ENCODE data around the gene ATG5. TPM values are rescaled to one million over a fixed set of nuclear protein-coding genes. Genes with fewer than 3 reads are reported as not detected.
"Not testable (repeated sequence)": the region's sequence is repeated elsewhere in the genome, so short reads cannot be mapped to it uniquely, and the experiment has no call there.

Gene ATG5
- polyA plus RNA-seq, 3 donors, result 9.8 to 18.6 (median 11.8) TPM

DNA sequence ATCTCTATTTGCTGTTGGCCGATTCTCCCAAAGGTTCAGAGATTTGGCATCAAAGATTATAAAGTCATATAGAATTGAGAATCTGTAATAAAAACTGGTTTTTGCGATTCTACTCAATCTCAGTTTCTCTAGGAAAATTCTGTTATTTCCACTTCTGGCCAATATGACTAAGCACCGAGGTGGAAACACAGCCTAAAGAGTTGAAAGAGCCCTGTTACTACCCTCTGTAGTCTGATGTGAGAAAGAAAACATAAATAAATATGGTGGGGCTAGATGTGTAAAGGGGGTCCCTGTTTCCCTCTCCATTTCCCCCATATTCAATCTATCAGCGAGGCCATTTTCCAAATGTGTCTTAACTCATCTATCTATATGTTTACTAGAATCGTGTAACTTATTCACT is 156.0 kb downstream of the ATG5 start:
- no peak overlapping the region for H3K27ac ChIP-seq (ENCODE audit: low read depth, low read length)
- 95 to 96% (median 96%) methylated on average over 5 of the region's 5 CpGs for WGBS, 3 donors

DNA sequence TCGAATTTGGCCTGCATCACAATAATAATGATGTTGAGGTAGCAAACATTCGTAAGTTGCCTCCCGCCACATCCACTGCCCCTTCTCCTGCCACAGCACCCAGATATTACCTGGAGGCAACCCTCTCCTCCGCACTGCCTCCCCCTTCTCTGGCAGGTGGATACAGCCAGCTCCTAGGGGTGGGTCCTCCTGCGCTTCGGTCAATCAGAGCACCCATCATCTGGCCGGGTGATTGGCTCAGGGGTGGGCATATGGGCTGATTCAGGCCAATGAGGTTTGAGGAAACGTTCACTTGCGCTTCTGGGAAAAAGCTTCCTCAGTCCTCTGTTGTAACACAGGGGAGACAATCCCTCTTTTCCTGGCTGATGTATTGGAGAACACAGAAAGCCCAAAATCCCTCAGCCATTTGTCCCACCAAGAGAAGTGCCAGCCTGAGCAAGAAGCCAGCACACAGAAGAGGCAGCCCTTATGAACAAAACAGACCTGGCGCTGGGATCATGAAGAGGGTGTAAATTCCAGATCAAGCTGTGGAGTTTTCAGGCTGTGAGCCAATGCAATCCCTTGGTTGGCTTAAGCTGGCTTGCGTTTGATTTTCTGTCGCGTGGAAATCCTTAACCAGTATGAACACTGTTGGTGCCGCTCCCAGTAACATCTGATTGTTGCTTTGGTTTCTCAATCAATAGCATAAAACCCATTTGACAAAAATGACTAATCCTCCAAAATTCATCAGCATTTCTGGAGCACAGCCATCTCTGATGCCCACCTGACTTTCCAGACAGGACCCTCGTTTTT is 157.3 kb downstream of the ATG5 start:
- 90 to 94% (median 92%) methylated on average over 15 of the region's 15 CpGs for WGBS, 3 donors
- H3K27ac ChIP-seq (ENCODE audit: low read depth, low read length), result no peak overlapping the region

DNA sequence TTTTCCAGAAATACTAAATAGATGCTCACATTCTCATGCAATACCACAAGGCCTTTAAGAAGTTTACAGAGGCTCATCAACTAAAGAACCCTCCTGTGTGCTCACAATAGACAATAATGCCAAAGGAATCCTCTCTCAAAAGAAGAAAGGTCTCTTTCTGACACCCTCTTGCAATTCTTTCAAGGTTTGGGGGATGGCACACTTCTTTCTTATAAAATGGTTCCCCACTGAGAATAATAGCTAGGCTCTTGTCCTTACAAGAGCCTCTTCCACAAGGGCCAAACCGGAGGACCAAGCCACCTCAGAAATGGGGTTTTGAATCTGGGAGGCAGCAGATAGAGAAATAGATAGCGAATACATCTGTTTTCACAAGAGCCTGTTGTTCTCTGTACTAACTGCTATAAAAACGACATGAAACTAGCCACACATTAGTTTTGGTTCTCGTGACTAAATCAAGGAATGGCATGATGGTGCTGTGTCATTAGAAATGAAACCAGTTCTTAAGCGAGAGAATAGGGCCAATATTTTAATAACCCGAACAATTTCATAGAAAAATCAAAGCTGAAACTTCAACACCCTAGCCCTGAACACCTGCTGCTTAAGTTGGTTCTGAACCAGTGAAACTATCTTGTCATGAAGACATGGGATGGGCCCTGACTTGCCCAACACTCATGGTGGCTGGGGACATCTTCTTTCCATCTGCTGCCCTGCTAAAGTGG is 158.3 kb downstream of the ATG5 start:
- 73 to 90% (median 80%) methylated on average over 6 of the region's 6 CpGs for WGBS, 3 donors
- H3K27ac ChIP-seq (ENCODE audit: low read depth, low read length), result no peak overlapping the region

DNA sequence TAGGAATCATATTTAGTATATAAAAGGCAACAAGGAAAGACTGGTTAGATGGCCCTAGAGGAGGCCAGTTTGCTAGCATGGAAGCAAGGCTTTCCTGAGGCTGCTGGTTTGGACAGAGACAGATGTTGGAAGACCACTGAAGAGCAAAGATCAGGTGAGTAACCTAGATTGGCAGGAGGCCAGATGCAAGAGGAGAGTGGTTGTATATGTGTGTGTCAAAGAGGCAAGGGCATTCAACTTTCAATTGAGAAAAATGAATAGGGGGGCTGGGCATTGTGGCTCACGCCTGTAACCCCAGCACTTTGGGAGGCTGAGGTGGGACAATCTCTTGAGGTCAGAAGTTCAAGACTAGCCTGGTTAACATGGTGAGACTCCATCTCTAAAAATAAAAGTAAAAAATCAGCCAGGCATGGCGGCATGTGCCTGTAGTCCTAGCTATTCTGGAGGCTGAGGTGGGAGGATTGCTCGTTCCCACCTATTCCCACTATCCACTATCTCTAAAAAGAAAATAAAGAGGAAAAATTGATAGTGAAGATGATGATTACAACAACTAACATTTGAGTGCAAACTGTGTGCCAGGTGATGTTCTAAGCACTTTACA is 159.6 kb downstream of the ATG5 start:
- no peak overlapping the region for H3K27ac ChIP-seq (ENCODE audit: low read depth, low read length)
- 95 to 100% (median 98%) methylated on average over 3 of the region's 3 CpGs for WGBS, 3 donors

DNA sequence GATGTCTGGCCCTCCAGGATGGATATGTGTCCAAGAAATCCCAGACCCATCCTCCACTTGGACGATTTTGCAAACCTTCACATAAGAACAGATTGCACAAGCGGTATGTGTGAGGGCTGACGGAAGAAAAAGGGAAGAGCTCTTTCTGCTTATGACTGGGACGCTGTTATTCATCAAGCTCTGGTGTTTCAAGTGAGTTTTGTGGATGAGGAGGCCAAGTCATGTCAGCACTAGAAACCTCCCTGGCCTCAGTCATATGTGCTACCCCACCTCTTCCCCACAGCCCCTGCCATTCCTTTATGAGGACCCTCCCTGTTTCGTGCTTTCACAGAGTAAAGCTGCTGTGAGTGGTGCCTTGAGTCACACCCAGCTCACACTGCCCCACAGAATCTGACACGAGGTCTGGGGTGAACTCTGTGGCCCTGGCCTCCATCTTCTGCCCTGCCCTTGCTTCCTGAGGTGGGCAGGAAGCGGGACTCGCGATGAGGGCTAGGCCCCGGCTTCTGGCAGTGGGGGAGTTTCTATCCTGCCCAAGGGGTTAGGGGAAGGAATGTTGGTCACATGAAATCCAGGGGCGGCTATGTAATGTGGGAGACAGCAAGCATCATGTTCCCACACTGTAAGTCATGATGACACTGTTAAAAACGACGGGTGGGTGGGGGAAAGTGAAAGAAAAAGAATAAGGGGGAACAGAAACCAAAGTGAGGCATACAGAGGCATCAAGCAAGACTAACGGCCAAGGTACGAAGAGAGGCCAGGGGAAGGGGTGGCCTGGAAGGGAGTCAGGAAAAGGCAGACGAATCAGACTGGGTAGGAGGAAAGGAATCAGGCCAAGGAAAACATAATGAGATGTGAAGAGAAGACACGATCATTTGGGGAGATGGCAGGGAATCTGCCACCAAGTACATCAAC is 161.3 kb downstream of the ATG5 start:
- WGBS, 3 donors, result 36 to 73% (median 43%) methylated on average over 17 of the region's 17 CpGs
- peak overlapping the region; percentile 62 for H3K27ac ChIP-seq (ENCODE audit: low read depth, low read length)

DNA sequence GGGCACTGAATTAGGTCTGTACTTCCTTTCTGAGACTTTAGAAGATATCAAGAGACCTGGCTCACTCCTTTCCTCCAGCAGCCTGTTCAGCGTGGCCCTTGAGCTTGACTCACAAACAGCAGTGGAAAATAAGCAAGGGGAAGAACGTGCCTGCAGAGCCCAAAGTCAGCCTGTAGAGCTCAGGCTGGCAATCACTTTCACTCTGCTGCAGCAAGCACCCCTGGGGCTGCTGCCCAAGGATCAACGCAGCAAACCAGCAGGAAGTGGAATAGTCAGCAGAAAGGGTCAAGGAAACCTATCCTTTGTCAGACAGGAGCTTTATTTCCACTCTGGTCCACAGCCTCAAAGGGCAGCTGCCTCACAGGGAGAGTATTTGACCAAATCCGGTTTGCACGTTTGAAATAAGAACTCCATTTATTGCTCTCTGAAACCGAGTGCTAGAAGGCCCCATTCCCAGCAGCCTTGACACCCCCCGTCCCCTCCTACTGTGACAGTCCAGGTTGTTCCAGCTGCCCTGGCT is 162.1 kb downstream of the ATG5 start:
- 17 to 43% (median 26%) methylated on average over 7 of the region's 7 CpGs for WGBS, 3 donors
- no peak overlapping the region for H3K27ac ChIP-seq (ENCODE audit: low read depth, low read length)

DNA sequence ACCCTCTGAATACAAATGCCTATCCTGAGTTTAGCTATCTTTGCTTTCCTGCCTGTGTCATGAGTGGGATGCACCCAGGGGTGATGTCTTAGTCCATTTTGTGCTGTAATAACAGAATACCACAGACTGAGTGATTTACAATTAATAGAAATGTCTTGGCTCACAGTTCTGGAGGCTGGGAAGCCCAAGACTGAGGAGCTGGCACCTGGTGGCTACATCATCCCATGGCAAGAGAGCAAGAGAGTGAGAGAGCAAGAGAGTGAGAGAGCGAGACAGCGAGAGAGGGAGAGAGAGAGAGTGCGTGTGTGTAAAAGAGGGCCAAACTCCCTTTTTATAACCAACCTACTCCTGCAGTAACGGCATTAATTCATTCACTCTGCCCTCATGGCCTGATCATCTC is 162.6 kb downstream of the ATG5 start:
- WGBS, 3 donors, result 80 to 96% (median 95%) methylated on average over 4 of the region's 4 CpGs
- no peak overlapping the region for H3K27ac ChIP-seq (ENCODE audit: low read depth, low read length)

DNA sequence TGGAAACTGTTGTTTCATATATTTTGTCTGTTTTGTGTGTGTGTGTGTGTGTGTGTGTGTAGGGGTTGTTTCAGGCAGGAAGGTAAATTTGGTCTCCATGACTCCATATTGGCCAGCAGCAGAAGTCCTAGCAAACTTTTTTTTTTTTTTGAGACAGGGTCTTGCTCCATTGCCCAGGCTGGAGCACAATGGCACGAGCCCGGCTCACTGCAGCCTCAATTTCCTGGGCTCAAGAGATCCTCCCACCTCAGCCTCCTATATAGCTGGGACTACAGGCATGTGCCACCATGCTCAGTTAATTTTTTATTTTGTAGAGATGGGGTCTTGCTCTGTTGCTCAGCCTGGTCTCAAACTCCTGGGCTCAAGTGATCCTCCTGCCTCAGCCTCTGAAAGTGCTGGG is 163.7 kb downstream of the ATG5 start:
- H3K27ac ChIP-seq (ENCODE audit: low read depth, low read length), result no peak overlapping the region
- 96 to 100% (median 97%) methylated on average over 2 of the region's 2 CpGs for WGBS, 3 donors

DNA sequence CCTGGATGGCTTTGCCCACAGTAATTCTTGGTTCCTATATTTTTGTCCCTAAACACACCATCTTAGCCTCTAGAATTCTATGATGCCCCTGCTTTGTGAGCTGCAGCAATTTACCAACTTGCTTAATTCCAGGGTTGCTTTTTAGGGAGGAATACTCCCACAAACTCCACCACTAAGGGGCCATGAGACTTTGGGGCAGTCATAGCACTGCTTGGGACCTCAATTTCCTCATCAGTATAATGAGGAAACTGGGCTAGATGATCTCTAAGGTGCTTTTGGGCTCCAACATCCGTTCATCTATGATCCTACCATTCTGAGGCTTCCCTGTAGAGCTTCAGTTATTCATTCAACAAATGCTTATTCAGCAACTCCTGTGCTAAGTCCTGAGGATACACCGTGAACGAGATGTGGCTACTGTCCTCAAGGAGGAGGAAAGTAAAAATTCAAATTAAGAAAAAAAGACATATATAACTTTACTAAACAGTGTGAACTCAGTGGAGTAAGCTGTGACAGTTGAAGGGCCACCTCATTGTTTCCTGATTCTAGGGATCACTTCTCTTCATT is 164.2 kb downstream of the ATG5 start:
- no peak overlapping the region for H3K27ac ChIP-seq (ENCODE audit: low read depth, low read length)
- WGBS, 3 donors, result 88 to 96% (median 94%) methylated on average over 3 of the region's 3 CpGs

DNA sequence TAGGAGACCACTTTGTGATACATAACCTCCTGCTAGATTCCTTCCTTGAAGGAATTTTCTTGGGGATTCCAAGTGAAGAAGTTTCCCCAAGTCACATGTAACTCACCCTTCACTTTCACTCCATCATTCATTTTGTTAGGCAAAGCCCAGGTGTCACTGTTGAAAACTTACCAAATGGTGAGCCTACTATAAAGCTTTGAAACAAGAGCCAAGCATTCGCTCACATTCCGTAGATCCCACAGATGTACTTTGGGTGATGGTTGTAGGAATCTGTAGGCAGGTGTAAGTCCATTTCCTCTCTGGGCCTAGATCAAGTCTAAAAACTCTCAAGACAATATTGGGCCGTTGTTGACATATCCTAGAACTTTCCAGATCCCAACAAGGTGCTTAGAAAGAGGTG is 165.4 kb downstream of the ATG5 start:
- no peak overlapping the region for H3K27ac ChIP-seq (ENCODE audit: low read depth, low read length)
- WGBS, 3 donors, result 85 to 95% (median 87%) methylated on average over 3 of the region's 3 CpGs

DNA sequence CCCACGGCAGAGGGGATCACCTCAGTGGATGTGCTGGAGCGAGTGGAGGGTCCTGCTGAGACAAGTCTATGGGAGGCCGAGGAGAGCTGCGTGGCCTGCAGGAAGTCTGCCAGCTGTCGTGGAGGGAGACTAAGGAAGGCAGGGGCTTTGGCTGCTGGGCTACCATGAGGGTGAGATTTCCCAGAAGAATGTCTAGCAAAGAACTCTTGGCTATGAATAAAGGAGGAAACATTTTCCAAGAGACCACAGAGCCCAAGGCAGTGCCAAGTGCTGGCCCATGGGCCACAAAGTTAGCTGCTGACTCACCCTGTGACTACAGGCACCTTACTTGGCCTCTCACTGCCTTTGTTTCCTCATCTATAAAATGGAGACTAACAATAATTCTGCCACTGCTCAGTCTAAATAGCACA is 166.0 kb downstream of the ATG5 start:
- WGBS, 3 donors, result 81 to 89% (median 82%) methylated on average over 5 of the region's 5 CpGs
- no peak overlapping the region for H3K27ac ChIP-seq (ENCODE audit: low read depth, low read length)

DNA sequence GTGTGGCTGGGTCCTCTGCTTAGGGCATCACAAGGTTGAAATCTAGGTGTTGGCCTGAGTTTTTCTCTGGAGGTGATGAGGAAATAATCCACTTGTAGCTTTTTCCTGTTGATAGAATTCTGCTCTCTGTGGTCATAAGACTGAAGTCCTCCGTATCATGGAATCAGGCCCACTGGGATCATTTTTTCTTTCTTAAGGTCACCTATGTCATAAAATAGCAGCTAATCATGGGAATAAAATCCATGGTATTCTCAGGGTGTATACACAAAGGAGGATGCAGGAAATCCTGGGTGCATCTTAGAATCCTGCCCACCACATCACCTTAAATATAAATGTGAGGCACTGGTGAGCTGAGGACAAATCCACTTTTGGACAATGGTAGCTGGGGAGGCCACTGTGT is 166.7 kb downstream of the ATG5 start:
- 26 to 95% (median 88%) methylated on average over 1 of the region's 1 CpG for WGBS, 3 donors
- no peak overlapping the region for H3K27ac ChIP-seq (ENCODE audit: low read depth, low read length)

DNA sequence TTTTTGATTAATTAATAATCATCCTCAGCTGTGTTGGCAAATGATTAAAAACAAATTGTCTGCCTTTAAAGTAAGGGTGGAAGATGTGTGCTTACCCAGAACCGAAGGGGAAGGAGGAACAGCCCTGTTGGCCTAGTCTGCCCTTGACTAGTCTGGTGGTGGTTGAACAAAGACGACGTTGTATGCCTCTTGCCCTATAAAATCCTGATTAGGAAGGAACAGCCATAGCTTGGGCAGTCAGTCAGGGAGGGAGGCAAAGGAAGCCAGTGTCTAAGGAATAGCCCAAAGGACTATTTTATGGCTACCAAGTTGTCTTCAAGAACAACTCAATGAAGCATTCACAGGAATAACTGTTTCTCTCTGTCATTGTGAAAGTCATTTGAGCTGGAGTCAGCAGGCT is 168.7 kb downstream of the ATG5 start:
- no peak overlapping the region for H3K27ac ChIP-seq (ENCODE audit: low read depth, low read length)
- WGBS, 3 donors, result 43 to 73% (median 54%) methylated on average over 3 of the region's 3 CpGs

DNA sequence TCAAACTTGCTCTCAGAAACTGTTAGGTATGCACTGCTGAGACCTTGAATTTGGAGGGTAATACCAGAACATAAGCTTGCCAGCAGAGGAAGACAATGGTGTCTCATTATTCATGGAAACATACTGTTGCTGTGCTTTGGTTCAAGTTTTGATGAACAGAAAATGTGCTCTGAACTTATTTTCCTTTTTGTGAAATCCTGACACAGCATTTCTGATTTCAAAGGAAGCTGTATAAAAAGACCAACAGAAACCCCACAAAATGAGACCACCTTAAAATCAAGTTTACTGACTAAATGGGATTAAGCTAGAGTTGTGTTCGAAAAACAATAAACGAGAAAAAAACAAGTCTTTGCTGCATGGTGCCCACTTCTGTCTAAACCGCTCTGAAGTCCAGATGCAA is 169.1 kb downstream of the ATG5 start:
- no peak overlapping the region for H3K27ac ChIP-seq (ENCODE audit: low read depth, low read length)
- WGBS, 3 donors, result 79 to 88% (median 87%) methylated on average over 3 of the region's 3 CpGs

DNA sequence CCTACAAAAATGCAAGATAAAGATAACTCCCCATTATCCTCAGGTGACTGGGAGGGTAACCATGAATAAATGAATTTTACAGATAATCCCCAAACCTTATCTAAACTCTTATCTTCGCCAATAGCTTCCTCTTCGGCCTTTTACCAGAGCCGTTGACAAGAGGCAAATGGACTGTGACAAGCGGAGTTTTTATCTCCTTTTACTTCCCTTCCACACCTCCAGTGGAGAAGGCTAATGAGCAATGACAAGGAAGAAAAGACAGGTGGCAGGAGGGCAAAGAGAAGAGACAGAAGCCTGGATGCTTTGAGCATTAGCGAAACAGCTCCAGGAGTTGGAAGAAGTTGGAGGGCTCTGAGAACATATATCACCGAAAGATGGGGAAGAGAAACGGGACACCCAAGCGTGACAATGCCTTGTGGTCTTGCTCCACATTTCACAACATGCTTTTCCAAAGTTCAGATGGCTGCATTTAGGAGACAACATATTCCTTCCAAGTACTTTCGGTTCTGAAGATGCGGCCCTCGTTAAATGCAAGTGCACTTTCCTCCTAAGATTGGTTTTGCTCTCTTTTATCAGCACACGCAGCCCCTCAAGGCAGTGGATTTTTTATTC is 170.2 kb downstream of the ATG5 start:
- 79 to 81% (median 81%) methylated on average over 12 of the region's 12 CpGs for WGBS, 3 donors
- H3K27ac ChIP-seq (ENCODE audit: low read depth, low read length), result no peak overlapping the region

DNA sequence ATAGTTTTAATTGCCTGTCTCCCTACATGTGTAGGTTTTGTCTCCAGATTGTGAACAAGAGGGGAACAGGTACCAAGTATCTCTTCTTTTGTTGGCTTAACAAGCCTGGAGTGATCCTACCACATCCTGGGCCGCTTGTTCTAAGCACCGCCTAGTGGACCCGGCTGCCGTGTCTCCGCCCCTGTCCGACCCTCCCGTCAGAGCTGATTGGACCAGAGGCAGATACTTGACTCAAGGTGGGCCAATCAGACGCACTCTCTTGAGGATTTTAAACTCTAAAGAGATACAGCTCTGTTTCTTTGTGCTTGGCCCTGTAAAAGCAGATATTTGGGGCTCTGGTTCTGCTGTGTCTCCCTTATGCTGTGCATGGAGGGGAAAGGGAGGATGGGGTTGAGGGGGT is 171.2 kb downstream of the ATG5 start:
- 93 to 96% (median 95%) methylated on average over 8 of the region's 8 CpGs for WGBS, 3 donors
- H3K27ac ChIP-seq (ENCODE audit: low read depth, low read length), result no peak overlapping the region

DNA sequence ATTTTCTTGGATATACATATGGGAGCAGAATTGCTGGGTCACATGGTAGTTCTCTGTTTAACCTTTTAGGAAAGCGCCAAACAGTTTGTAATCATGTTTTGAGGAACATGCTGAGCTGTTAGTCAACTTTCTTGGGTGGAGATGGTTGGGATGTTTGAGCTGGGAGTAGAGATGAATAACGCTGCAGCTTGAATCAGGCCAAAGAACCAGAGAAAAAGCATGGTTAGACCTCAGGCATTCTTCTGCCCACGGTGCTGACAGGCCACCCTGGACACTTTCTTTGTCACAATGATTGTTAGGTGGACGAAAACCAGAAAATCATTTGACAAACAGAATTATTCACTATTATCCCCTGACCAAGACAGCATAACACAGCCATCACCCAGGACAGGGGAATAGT is 172.6 kb downstream of the ATG5 start:
- 88 to 92% (median 88%) methylated on average over 4 of the region's 4 CpGs for WGBS, 3 donors
- H3K27ac ChIP-seq (ENCODE audit: low read depth, low read length), result no peak overlapping the region

DNA sequence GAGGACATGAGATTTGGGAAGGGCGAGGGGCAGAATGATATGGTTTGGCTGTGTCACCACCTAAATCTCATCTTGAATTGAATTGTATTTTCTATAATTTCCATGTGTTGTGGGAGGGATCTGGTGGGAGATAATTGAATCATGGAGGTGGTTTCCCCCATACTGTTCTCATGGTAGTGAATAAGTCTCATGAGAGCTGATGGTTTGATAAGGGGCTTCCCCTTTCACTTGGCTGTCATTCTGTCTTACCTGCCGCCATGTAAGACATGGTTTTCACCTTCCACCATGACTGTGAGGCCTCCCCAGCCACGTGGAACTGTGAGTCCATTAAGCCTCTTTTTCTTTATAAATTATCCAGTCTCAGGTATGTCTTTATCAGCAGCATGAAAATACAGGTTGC is 173.1 kb downstream of the ATG5 start:
- H3K27ac ChIP-seq (ENCODE audit: low read depth, low read length), result not testable (repeated sequence)
- 68 to 95% (median 88%) methylated on average over 3 of the region's 3 CpGs for WGBS, 3 donors
